GM23338 (cell line): Measurements from ENCODE around the gene RYR1. TPM values are rescaled to one million over a fixed set of nuclear protein-coding genes. Genes with fewer than 3 reads are reported as not detected.

Source experiments
- ATAC-seq: fragments of 200-7000 bp; cut with Tn5 transposase; 3 replicates; pipeline ENCODE4 v1.9.1; 2020
- DNase-seq: peaks from one replicate; pipeline ENCODE4 v3.0.0-alpha.2; 2015; ENCODE audit warnings: low spot score
- H2AFZ ChIP-seq: fragments of 200-600 bp; sonication (generic); 2 replicates; pipeline ENCODE4 v1.8.0; 2016; ENCODE audit warnings: antibody characterized with exemption, mild to moderate bottlenecking, moderate library complexity
- H3F3A ChIP-seq: fragments of 200-600 bp; sonication (generic); replicated peaks from 2 replicates; pipeline ENCODE4 v1.8.0; 2017; ENCODE audit warnings: antibody characterized with exemption, mixed run types, low read depth
- H3K27ac ChIP-seq: fragments of 200-600 bp; sonication (generic); 2 replicates; pipeline ENCODE4 v1.6.1; 2016; ENCODE audit warnings: low read depth
- H3K27me3 ChIP-seq: fragments of 200-600 bp; sonication (generic); 2 replicates; pipeline ENCODE4 v1.8.0; 2016; ENCODE audit warnings: mild to moderate bottlenecking, mixed run types, moderate library complexity; ENCODE audit not compliant: insufficient read depth
- H3K36me3 ChIP-seq: fragments of 200-600 bp; sonication (generic); 2 replicates; pipeline ENCODE4 v1.8.0; 2016; ENCODE audit warnings: mild to moderate bottlenecking; ENCODE audit not compliant: insufficient read depth
- H3K4me1 ChIP-seq: fragments of 200-600 bp; sonication (generic); 2 replicates; pipeline ENCODE4 v1.8.0; 2016; ENCODE audit warnings: mild to moderate bottlenecking, moderate library complexity; ENCODE audit not compliant: insufficient read depth
- H3K4me2 ChIP-seq: fragments of 200-600 bp; sonication (generic); 2 replicates; pipeline ENCODE4 v1.7.1; 2017; ENCODE audit warnings: mixed run types
- H3K4me3 ChIP-seq: fragments of 200-600 bp; sonication (generic); 2 replicates; pipeline ENCODE4 v1.6.1; 2016; ENCODE audit warnings: mixed run types
- H3K79me2 ChIP-seq: fragments of 200-600 bp; sonication (generic); replicated peaks from 2 replicates; pipeline ENCODE4 v1.8.0; 2017; ENCODE audit warnings: mild to moderate bottlenecking; ENCODE audit not compliant: insufficient read depth
- H3K9me2 ChIP-seq: fragments of 200-600 bp; sonication (generic); 2 replicates; pipeline ENCODE4 v1.8.0; 2017; ENCODE audit not compliant: insufficient read depth
- H4K20me1 ChIP-seq: fragments of 200-600 bp; sonication (generic); replicated peaks from 2 replicates; pipeline ENCODE4 v1.8.0; 2017; ENCODE audit warnings: mild to moderate bottlenecking; ENCODE audit not compliant: insufficient read depth
- H3K27ac Mint-ChIP-seq: 2 replicates; pipeline ENCODE4 v1.8.0; 2020; ENCODE audit warnings: inconsistent platforms, mild to moderate bottlenecking, moderate library complexity, mixed read lengths
- H3K27me3 Mint-ChIP-seq: 3 replicates; pipeline ENCODE4 v1.8.0; 2022; ENCODE audit warnings: low read depth, mild to moderate bottlenecking, moderate library complexity, mixed read lengths, inconsistent platforms; ENCODE audit not compliant: insufficient read depth, poor library complexity
- H3K36me3 Mint-ChIP-seq: 3 replicates; pipeline ENCODE4 v1.8.0; 2021; ENCODE audit warnings: low read depth, mild to moderate bottlenecking, inconsistent platforms, moderate library complexity, mixed read lengths
- H3K4me1 Mint-ChIP-seq: 3 replicates; pipeline ENCODE4 v1.8.0; 2020; ENCODE audit warnings: mild to moderate bottlenecking, inconsistent platforms, mixed read lengths
- H3K4me3 Mint-ChIP-seq: 3 replicates; pipeline ENCODE4 v1.8.0; 2021; ENCODE audit warnings: moderate library complexity, mild to moderate bottlenecking, inconsistent platforms, mixed read lengths
- H3K9me3 Mint-ChIP-seq: 3 replicates; pipeline ENCODE4 v1.8.0; 2020; ENCODE audit warnings: moderate library complexity, mild to moderate bottlenecking, inconsistent platforms, mixed read lengths
- CREB1 ChIP-seq: fragments of 250-450 bp; sonication (Bioruptor Pico); IDR thresholded peaks from 2 replicates; pipeline ENCODE4 v1.5.0; 2020; ENCODE audit warnings: low read depth, mild to moderate bottlenecking, moderate library complexity
- CTCF ChIP-seq, 2 experiments: fragments of 200-600 bp in 1 of 2; sonication (generic) in 1 of 2; conservative IDR thresholded peaks; 2 replicates each; pipeline versions ENCODE4 v1.5.1 to v1.6.1; 2016 to 2017; ENCODE audit warnings: antibody characterized with exemption in 2 of 2, low read depth in 2 of 2, mild to moderate bottlenecking in 2 of 2, moderate library complexity in 1 of 2
- ETS1 ChIP-seq: IDR thresholded peaks from 2 replicates; pipeline ENCODE4 v1.6.1; 2016; ENCODE audit warnings: antibody characterized with exemption
- EZH2 ChIP-seq: fragments of 200-600 bp; sonication (generic); IDR thresholded peaks from one replicate; pipeline ENCODE4 v1.8.0; 2017; ENCODE audit warnings: antibody characterized with exemption, mild to moderate bottlenecking, low read depth; ENCODE audit not compliant: unreplicated experiment
- EZH2phosphoT487 ChIP-seq: fragments of 200-600 bp; sonication (generic); IDR thresholded peaks from one replicate; pipeline ENCODE4 v1.8.1; 2018; ENCODE audit warnings: antibody characterized with exemption; ENCODE audit not compliant: unreplicated experiment
- JUNB ChIP-seq: IDR thresholded peaks from one replicate; pipeline ENCODE4 v1.6.1; 2016; ENCODE audit warnings: antibody characterized with exemption; ENCODE audit not compliant: unreplicated experiment
- NANOG ChIP-seq: IDR thresholded peaks from 2 replicates; pipeline ENCODE4 v1.6.1; 2016; ENCODE audit warnings: antibody characterized with exemption, borderline replicate concordance
- POLR2AphosphoS5 ChIP-seq: IDR thresholded peaks from 2 replicates; pipeline ENCODE4 v1.6.1; 2016; ENCODE audit warnings: antibody characterized with exemption, low read depth
- REST ChIP-seq: IDR thresholded peaks from one replicate; pipeline ENCODE4 v1.6.1; 2018; ENCODE audit warnings: antibody characterized with exemption; ENCODE audit not compliant: unreplicated experiment
- STAT1 ChIP-seq: IDR thresholded peaks from one replicate; pipeline ENCODE4 v1.6.1; 2016; ENCODE audit warnings: antibody characterized with exemption; ENCODE audit not compliant: unreplicated experiment
- ZNF114 ChIP-seq: fragments of 250-450 bp; sonication (Bioruptor Pico); IDR thresholded peaks from 2 replicates; pipeline ENCODE4 v1.5.0; 2020; ENCODE audit warnings: mild to moderate bottlenecking, moderate library complexity
- ZNF331 ChIP-seq: fragments of 250-450 bp; sonication (Bioruptor Pico); IDR thresholded peaks from 2 replicates; pipeline ENCODE4 v1.5.0; 2020; ENCODE audit warnings: low read depth, mild to moderate bottlenecking, moderate library complexity
- ZNF462 ChIP-seq: fragments of 250-450 bp; sonication (Bioruptor Pico); IDR thresholded peaks from 2 replicates; pipeline ENCODE4 v1.5.0; 2020; ENCODE audit warnings: mild to moderate bottlenecking, moderate library complexity
- polyA plus RNA-seq: library from polyadenylated mRNA; unstranded; fragments of >200 nt; fragmentation: Nextera tagmentation; extraction: Ambion mirVana; gene quantifications from 2 replicates; pipeline ENCODE4 v1.2.1, GENCODE V29; 2016
- total RNA-seq: library from RNA; depleted of rRNA; stranded (reverse); fragments of >200 nt; shearing (Covaris generic); gene quantifications from 2 replicates; pipeline ENCODE4 v1.2.3, GENCODE V29; 2014

Gene RYR1
- total and polyA plus RNA-seq, 2 experiments from 2014 or later = 4.0 to 26.7 TPM

GRCh38 chr19:38619361-38620174, 186.1 kb downstream of the RYR1 start:
- peak overlapping the region; percentile 50; the same call in 1 of the 2 replicates for H3K27ac ChIP-seq
- H3K9me2 ChIP-seq = no peaks in the 10 kb centered on the region
- ATAC-seq (peak; percentile 17), DNase-seq (no peak)
- peaks cover 9% of the 10 kb centered on the region for H3K4me1 ChIP-seq
- peaks cover 15% of the 10 kb centered on the region for H3K79me2 ChIP-seq
- peak overlapping the region; percentile 87 for H3K4me3 ChIP-seq
- no peaks in the 10 kb centered on the region for H3K27me3 ChIP-seq
- Mint-ChIP-seq H3K27ac (peak overlapping the region; percentile 97), H3K27me3 (peaks cover 18% of the 10 kb centered on the region), H3K36me3 (peaks cover 55% of the 10 kb centered on the region), H3K4me1 (peaks cover 23% of the 10 kb centered on the region), H3K9me3 (no peaks in the 10 kb centered on the region), H3K4me3 (peak overlapping the region; percentile 99)
- H3K4me2 ChIP-seq = peak overlapping the region; percentile 100
- TF ChIP-seq EZH2phosphoT487 (no peak), EZH2 (no peak), POLR2AphosphoS5 (no peak), ZNF331 (CRISPR knock-in tag) (no peak), STAT1 (no peak), NANOG (no peak), JUNB (no peak), ZNF462 (CRISPR knock-in tag) (no peak), REST (no peak), CTCF (conservative IDR thresholded peaks at IDR 0.05; ENCODE audit: low read depth in 2 of 2) (no peak), ZNF114 (no peak), CREB1 (CRISPR knock-in tag) (no peak), ETS1 (no peak)
- H2AFZ ChIP-seq = peak overlapping the region; percentile 76; the same call in 1 of the 2 replicates
- H3K36me3 ChIP-seq = peaks cover 37% of the 10 kb centered on the region
- H3F3A ChIP-seq = peaks cover 23% of the 10 kb centered on the region
- H4K20me1 ChIP-seq = peaks cover 20% of the 10 kb centered on the region
